ENCODE results near the gene GYS2. TPM values are rescaled to one million over a fixed set of nuclear protein-coding genes. Genes with fewer than 3 reads are reported as not detected.

The GYS2 gene
- total RNA-seq, 1 donor from 2014 or later = not detected

DNA sequence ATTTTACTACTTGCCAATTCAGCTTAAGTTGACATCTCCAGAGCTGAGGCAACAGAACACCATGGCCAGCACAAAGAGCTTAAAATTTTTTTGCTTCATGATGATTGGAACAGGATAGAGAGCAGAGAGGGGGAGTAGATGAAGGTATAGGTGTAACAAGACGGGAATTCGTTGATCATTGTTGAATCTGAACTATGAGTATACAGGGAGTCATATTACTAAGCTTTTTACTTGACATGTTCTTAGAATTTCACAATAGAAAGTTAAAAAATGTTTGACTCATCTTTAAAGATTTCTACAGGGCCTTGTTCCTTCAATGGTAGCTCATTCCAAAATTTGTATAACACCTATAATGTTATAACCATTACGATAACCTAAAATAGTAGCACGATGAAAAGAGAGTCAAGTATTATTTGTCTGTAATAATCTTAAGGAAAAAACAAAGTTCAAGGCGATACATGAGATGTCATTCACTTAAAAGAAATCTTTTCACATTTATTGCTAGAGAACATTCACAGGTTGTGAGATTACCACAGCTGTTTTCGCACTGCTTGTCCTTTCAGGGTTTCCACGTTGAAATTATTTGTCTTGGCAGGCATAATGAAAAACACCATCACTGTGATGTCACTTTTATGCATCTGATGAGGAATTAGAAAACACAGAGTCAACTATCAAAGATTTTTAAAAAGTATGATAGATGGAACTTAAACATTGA, 44.6 kb downstream of the GYS2 start:
- Histone ChIP-seq H3K27me3 (ENCODE audit: control insufficient read depth, insufficient read depth, low read length) (no peaks in the 10 kb centered on the region), H3K4me3 (ENCODE audit: low read depth, low read length) (no peak overlapping the region), H3K36me3 (ENCODE audit: control insufficient read depth, insufficient read depth, low read length) (no peaks in the 10 kb centered on the region)
- FAIRE-seq (no peak), DNase-seq (ENCODE audit: low read depth) (peak; percentile 96)
- TF ChIP-seq, protein P1, sequence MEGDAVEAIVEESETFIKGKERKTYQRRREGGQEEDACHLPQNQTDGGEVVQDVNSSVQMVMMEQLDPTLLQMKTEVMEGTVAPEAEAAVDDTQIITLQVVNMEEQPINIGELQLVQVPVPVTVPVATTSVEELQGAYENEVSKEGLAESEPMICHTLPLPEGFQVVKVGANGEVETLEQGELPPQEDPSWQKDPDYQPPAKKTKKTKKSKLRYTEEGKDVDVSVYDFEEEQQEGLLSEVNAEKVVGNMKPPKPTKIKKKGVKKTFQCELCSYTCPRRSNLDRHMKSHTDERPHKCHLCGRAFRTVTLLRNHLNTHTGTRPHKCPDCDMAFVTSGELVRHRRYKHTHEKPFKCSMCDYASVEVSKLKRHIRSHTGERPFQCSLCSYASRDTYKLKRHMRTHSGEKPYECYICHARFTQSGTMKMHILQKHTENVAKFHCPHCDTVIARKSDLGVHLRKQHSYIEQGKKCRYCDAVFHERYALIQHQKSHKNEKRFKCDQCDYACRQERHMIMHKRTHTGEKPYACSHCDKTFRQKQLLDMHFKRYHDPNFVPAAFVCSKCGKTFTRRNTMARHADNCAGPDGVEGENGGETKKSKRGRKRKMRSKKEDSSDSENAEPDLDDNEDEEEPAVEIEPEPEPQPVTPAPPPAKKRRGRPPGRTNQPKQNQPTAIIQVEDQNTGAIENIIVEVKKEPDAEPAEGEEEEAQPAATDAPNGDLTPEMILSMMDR (IDR thresholded peaks at IDR 0.05; ENCODE audit: insufficient read depth, low read length, severe bottlenecking) = no peak

DNA sequence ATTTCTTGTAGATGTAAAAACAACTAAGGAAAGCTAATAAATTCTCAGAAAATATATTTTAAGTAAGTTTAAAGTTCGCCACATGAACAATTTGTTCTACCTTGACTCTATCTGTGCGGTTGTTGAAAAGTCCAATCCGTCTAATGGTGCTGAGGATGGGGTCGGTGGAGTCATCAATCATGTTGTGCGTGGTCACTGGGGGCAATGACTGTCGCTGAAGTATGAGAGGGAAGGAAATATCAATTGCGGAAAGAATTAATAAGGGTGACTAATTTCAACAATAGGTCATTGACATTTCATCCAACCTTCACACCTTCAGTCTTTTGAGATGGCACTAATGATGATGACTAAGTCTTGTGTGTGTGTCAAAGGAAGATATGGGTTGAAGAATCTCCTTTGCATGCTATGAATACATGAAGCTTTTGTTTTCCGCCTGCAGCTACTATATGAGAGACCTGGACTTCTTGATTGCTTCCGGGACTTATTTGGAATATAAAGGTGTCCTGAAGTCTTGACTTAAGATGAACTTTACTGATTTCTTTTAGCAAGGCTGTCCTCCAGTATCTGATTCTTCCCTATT, 46.5 kb downstream of the GYS2 start:
- Histone ChIP-seq H3K27me3 (ENCODE audit: control insufficient read depth, insufficient read depth, low read length) (no peaks in the 10 kb centered on the region), H3K36me3 (ENCODE audit: control insufficient read depth, insufficient read depth, low read length) (no peaks in the 10 kb centered on the region), H3K4me3 (ENCODE audit: low read depth, low read length) (no peak overlapping the region)
- DNase-seq (ENCODE audit: low read depth) (no peak), FAIRE-seq (no peak)
- TF ChIP-seq, protein P1 (IDR thresholded peaks at IDR 0.05; ENCODE audit: insufficient read depth, low read length, severe bottlenecking) = no peak

DNA sequence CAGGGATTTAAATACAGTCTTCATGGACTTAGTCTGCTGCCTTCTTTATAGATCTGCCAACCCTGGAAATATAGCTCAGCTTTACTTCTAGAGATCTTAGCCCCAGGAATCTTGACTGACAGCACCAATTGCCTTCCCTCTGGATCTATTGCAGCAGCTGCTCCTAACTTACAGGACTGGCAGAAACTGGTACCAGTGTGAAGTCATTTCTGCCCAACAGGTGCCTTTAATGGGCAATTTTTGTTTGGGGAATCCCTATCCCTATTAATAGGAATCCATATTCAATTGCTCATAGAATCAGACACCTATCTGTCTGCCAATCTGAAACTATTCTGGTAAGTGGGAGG, 51.3 kb downstream of the GYS2 start:
- FAIRE-seq (no peak), DNase-seq (ENCODE audit: low read depth) (no peak)
- TF ChIP-seq, protein P1 (IDR thresholded peaks at IDR 0.05; ENCODE audit: insufficient read depth, low read length, severe bottlenecking) = no peak
- H3K27me3 ChIP-seq (ENCODE audit: control insufficient read depth, insufficient read depth, low read length) = no peaks in the 10 kb centered on the region
- no peaks in the 10 kb centered on the region for H3K36me3 ChIP-seq (ENCODE audit: control insufficient read depth, insufficient read depth, low read length)
- H3K4me3 ChIP-seq (ENCODE audit: low read depth, low read length) = no peak overlapping the region

DNA sequence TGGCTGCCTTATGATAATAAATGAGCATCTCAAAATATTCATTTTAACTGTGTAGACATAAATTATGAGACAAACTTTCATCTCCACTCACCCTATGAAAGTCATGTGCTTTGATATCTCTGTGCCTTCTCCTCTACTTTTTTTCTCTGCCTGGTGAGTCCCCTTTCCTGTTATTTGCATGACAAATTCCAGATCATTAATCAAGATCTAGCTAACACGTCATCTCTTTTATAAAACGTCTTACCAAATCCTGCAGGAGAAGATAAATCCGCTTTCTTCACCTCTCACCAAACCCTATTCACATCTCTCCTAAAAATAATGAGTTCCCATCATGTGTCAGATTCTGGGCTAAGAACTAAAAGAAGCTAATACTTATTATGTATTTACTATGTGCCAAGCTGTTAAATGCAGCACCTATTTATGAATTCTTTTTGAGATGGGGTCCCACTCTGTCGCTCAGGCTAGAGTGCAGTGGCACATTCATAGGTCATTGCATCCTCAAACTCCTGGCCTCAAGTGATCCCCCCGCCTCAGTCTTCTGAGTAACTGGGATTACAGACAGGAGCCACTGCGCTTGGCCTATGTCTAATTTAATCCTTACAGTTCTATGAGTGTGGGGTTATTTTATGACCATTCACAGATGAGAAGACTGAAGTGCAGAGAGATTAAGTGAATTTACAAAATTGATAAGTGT, 51.9 kb downstream of the GYS2 start:
- Histone ChIP-seq H3K27me3 (ENCODE audit: control insufficient read depth, insufficient read depth, low read length) (no peaks in the 10 kb centered on the region), H3K36me3 (ENCODE audit: control insufficient read depth, insufficient read depth, low read length) (no peaks in the 10 kb centered on the region), H3K4me3 (ENCODE audit: low read depth, low read length) (no peak overlapping the region)
- TF ChIP-seq, protein P1 (IDR thresholded peaks at IDR 0.05; ENCODE audit: insufficient read depth, low read length, severe bottlenecking) = no peak
- FAIRE-seq (no peak), DNase-seq (ENCODE audit: low read depth) (no peak)

DNA sequence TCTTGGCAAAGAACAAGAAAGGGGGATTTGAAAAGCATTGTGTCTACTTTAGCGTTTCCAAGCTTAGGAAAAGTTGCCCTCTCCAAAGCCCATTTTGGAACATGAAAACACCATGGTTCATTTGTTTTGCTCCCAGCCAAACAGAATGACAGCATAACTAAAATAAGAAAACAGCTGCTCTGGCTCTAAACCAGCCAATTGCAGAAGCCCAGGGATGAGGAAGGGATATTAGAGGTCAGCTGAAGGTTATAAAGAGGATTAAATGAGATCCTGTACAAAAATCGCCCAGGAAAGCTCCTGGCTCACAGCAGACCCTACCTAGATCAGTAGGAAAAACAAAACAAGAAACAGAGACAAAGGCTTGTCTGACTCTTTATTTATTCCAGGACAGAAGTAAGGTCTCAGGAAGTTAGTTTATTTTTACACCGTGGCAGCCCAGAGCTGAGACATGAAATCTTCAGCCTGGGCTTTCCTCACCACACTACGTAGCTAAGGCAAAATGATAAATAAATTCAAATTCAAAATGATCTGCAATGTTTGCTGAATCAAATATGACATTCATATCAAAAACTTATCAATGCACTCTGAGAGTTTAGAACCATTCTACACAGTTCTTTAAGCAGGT, 52.7 kb downstream of the GYS2 start:
- FAIRE-seq (no peak), DNase-seq (ENCODE audit: low read depth) (no peak)
- no peaks in the 10 kb centered on the region for H3K27me3 ChIP-seq (ENCODE audit: control insufficient read depth, insufficient read depth, low read length)
- H3K36me3 ChIP-seq (ENCODE audit: control insufficient read depth, insufficient read depth, low read length) = no peaks in the 10 kb centered on the region
- no peak overlapping the region for H3K4me3 ChIP-seq (ENCODE audit: low read depth, low read length)
- TF ChIP-seq, protein P1 (IDR thresholded peaks at IDR 0.05; ENCODE audit: insufficient read depth, low read length, severe bottlenecking) = no peak
